ENCODE data around the gene TMX1. TPM values are rescaled to one million over a fixed set of nuclear protein-coding genes. Genes with fewer than 3 reads are reported as not detected.
A peak's percentile ranks its signal among the peaks of the same experiment; 100 is the strongest.

TMX1 gene
- total RNA-seq, 4 donors from 2014 or later: 19.4 to 25.1 (median 20.9) TPM

- Histone ChIP-seq H3K9me3 (no peaks in the 10 kb centered on the region), H3K27ac (no peak overlapping the region), H3K4me3 (no peak overlapping the region), H3K27me3 (no peaks in the 10 kb centered on the region), H3K36me3 (no peaks in the 10 kb centered on the region), H3K4me1 (no peaks in the 10 kb centered on the region)
- TF ChIP-seq POLR2A (IDR thresholded peaks at IDR 0.05) (no peak), CTCF (IDR thresholded peaks at IDR 0.05) (no peak)
- WGBS, 2 donors: 50 to 61% methylated on average over 2 of the region's 2 CpGs
- DNase-seq (ENCODE audit: low spot score in 2 of 2): no peak
Measured at GRCh38 chr14:51225751-51226150, 14.3 kb upstream of the TMX1 start.

GRCh38 chr14:51228391-51228790 lies 11.7 kb upstream of the TMX1 start:
- TF ChIP-seq CTCF (IDR thresholded peaks at IDR 0.05) (no peak), POLR2A (IDR thresholded peaks at IDR 0.05) (no peak), EP300 (IDR thresholded peaks at IDR 0.05) (no peak)
- Histone ChIP-seq H3K4me1 (no peaks in the 10 kb centered on the region), H3K27me3 (no peaks in the 10 kb centered on the region)

GRCh38 chr14:51228890-51229289 lies 11.2 kb upstream of the TMX1 start:
- 59 to 69% methylated on average over 1 of the region's 1 CpG for WGBS, 2 donors
- Histone ChIP-seq H3K4me3 (no peak overlapping the region), H3K27ac (no peak overlapping the region), H3K36me3 (no peaks in the 10 kb centered on the region), H3K9me3 (no peaks in the 10 kb centered on the region), H3K4me1 (no peaks in the 10 kb centered on the region), H3K27me3 (no peaks in the 10 kb centered on the region)
- TF ChIP-seq EP300 (IDR thresholded peaks at IDR 0.05) (no peak), POLR2A (IDR thresholded peaks at IDR 0.05) (no peak), CTCF (IDR thresholded peaks at IDR 0.05) (no peak)
- DNase-seq (ENCODE audit: low spot score in 2 of 2): no peak

More at GRCh38 chr14:51228391-51228790, 11.7 kb upstream of the TMX1 start:
- no peak overlapping the region for H3K4me3 ChIP-seq
- no peaks in the 10 kb centered on the region for H3K9me3 ChIP-seq
- no peak overlapping the region for H3K27ac ChIP-seq
- H3K36me3 ChIP-seq: no peaks in the 10 kb centered on the region
- no peak for DNase-seq (ENCODE audit: low spot score in 2 of 2)

GRCh38 chr14:51236314-51236713 lies 3.7 kb upstream of the TMX1 start:
- Histone ChIP-seq H3K4me3 (no peak overlapping the region), H3K36me3 (no peaks in the 10 kb centered on the region), H3K9me3 (no peaks in the 10 kb centered on the region), H3K27ac (no peak overlapping the region), H3K27me3 (no peaks in the 10 kb centered on the region), H3K4me1 (peaks cover 0 to 12% (median 3%) of the 10 kb centered on the region in 4 donors)
- TF ChIP-seq CTCF (IDR thresholded peaks at IDR 0.05) (no peak), POLR2A (IDR thresholded peaks at IDR 0.05) (no peak), EP300 (IDR thresholded peaks at IDR 0.05) (no peak)
- DNase-seq (ENCODE audit: low spot score in 2 of 2): no peak

GRCh38 chr14:51240804-51241380 lies 845 bp downstream of the TMX1 start:
- peaks cover 0 to 33% (median 12%) of the 10 kb centered on the region in 4 donors for H3K4me1 ChIP-seq
- 12 to 16% methylated on average over 10 of the region's 10 CpGs for WGBS, 2 donors
- no peaks in the 10 kb centered on the region for H3K27me3 ChIP-seq
- H3K4me3 ChIP-seq: peak overlapping the region; percentile 75 to 99 (median 94)
- H3K27ac ChIP-seq: peak overlapping the region; percentile 82 to 93 (median 85)
- DNase-seq (ENCODE audit: low spot score in 2 of 2): no peak
- H3K36me3 ChIP-seq: no peaks in the 10 kb centered on the region
- no peaks in the 10 kb centered on the region for H3K9me3 ChIP-seq
- TF ChIP-seq EP300 (IDR thresholded peaks at IDR 0.05) (no peak), CTCF (IDR thresholded peaks at IDR 0.05) (no peak), POLR2A (IDR thresholded peaks at IDR 0.05) (no peak)
